ENCODE results near the gene CNTNAP2. TPM values are rescaled to one million over a fixed set of nuclear protein-coding genes. Genes with fewer than 3 reads are reported as not detected.

The CNTNAP2 gene
- total RNA-seq, 3 donors from 2014 or later (not counting 1 experiment from before 2014, with no cell fraction given) = 0.18 to 1.1 TPM; not detected in 1

- Mint-ChIP-seq H3K9me3 (no peaks in the 10 kb centered on the region), H3K4me1 (no peaks in the 10 kb centered on the region), H3K27ac (no peak overlapping the region), H3K27me3 (ENCODE audit: low read depth in 2 of 2) (no peaks in the 10 kb centered on the region), H3K36me3 (no peaks in the 10 kb centered on the region), H3K4me3 (no peak overlapping the region)
- DNase-seq (no peak), ATAC-seq (no peak)
- Histone ChIP-seq H3K36me3 (ENCODE audit: control insufficient read depth, insufficient read depth, low read length) (no peaks in the 10 kb centered on the region), H3K27me3 (ENCODE audit: control insufficient read depth, insufficient read depth, low read length) (no peaks in the 10 kb centered on the region), H3K4me3 (ENCODE audit: low read length) (no peak overlapping the region), H3K4me1 (ENCODE audit: control insufficient read depth, insufficient read depth, low read length) (no peaks in the 10 kb centered on the region), H3K27ac (ENCODE audit: low read length) (no peak overlapping the region), H3K9me3 (ENCODE audit: control insufficient read depth, insufficient read depth, low read length) (no peaks in the 10 kb centered on the region)
- WGBS (ENCODE audit: insufficient coverage) = 97% methylated on average over 2 of the region's 2 CpGs
- intact Hi-C loops (cut with micrococcal nuclease) = no loop called here
- TF ChIP-seq CTCF (IDR thresholded peaks at IDR 0.05) = no peak
Observed at GRCh38 chr7:148079206-148080080, 1962.8 kb downstream of the CNTNAP2 start.

GRCh38 chr7:148083448-148083847 is 1966.8 kb downstream of the CNTNAP2 start:
- H3K4me1 Mint-ChIP-seq = no peaks in the 10 kb centered on the region
- Histone ChIP-seq H3K27ac (ENCODE audit: low read length) (no peak overlapping the region), H3K36me3 (ENCODE audit: control insufficient read depth, insufficient read depth, low read length) (no peaks in the 10 kb centered on the region), H3K9me3 (ENCODE audit: control insufficient read depth, insufficient read depth, low read length) (no peaks in the 10 kb centered on the region), H3K4me3 (ENCODE audit: low read length) (no peak overlapping the region), H3K27me3 (ENCODE audit: control insufficient read depth, insufficient read depth, low read length) (no peaks in the 10 kb centered on the region), H3K4me1 (ENCODE audit: control insufficient read depth, insufficient read depth, low read length) (no peaks in the 10 kb centered on the region)
- no peak for TF ChIP-seq CTCF (IDR thresholded peaks at IDR 0.05)
- no peaks in the 10 kb centered on the region for H3K36me3 Mint-ChIP-seq
- intact Hi-C loops (cut with micrococcal nuclease) = no loop called here
- WGBS (ENCODE audit: insufficient coverage) = 60% methylated on average over 1 of the region's 1 CpG
- no peak for ATAC-seq
- peaks cover 0 to 3% of the 10 kb centered on the region in 2 donors for H3K9me3 Mint-ChIP-seq
- no peak overlapping the region for H3K27ac Mint-ChIP-seq
- no peak for DNase-seq
- no peak overlapping the region for H3K4me3 Mint-ChIP-seq
- H3K27me3 Mint-ChIP-seq (ENCODE audit: low read depth in 2 of 2) = peaks cover 0 to 6% of the 10 kb centered on the region in 2 donors

GRCh38 chr7:148084138-148084537 is 1967.5 kb downstream of the CNTNAP2 start:
- Histone ChIP-seq H3K27ac (ENCODE audit: low read length) (no peak overlapping the region), H3K27me3 (ENCODE audit: control insufficient read depth, insufficient read depth, low read length) (no peaks in the 10 kb centered on the region), H3K4me3 (ENCODE audit: low read length) (no peak overlapping the region), H3K9me3 (ENCODE audit: control insufficient read depth, insufficient read depth, low read length) (no peaks in the 10 kb centered on the region), H3K36me3 (ENCODE audit: control insufficient read depth, insufficient read depth, low read length) (no peaks in the 10 kb centered on the region), H3K4me1 (ENCODE audit: control insufficient read depth, insufficient read depth, low read length) (no peaks in the 10 kb centered on the region)
- peak in 1 of 2 donors; percentile 2 for DNase-seq
- H3K27me3 Mint-ChIP-seq (ENCODE audit: low read depth in 2 of 2) = peaks cover 0 to 7% of the 10 kb centered on the region in 2 donors
- 9% methylated on average over 2 of the region's 3 CpGs for WGBS (ENCODE audit: insufficient coverage)
- no peak overlapping the region for H3K27ac Mint-ChIP-seq
- no peaks in the 10 kb centered on the region for H3K4me1 Mint-ChIP-seq
- no peak for TF ChIP-seq CTCF (IDR thresholded peaks at IDR 0.05)
- peaks cover 0 to 3% of the 10 kb centered on the region in 2 donors for H3K9me3 Mint-ChIP-seq
- no peak overlapping the region for H3K4me3 Mint-ChIP-seq
- intact Hi-C loops (cut with micrococcal nuclease) = no loop called here
- no peaks in the 10 kb centered on the region for H3K36me3 Mint-ChIP-seq
- no peak for ATAC-seq

All from natural killer cell (primary cell).